GM12878 (cell line): ENCODE measurements around the gene NPAS2. TPM values are rescaled to one million over a fixed set of nuclear protein-coding genes. Genes with fewer than 3 reads are reported as not detected.

Experiments
- ATAC-seq: fragments of 200-7000 bp; cut with Tn5 transposase; 3 replicates; pipeline ENCODE4 v1.9.1; 2020; ENCODE audit warnings: mild to moderate bottlenecking, moderate library complexity
- BruUV-seq: library from RNA; stranded (reverse); fragments of 400-500 nt; replicated peaks from 2 replicates; lab custom pipeline; 2021; lab: Mats Ljungman, UMichigan
- CTCF ChIA-PET: fragments of 300-600 bp; sonication (Branson Sonifier 250); formaldehyde crosslinking; extraction: SDS; loops from one replicate; lab custom pipeline; 2021; ENCODE audit warnings: inconsistent platforms; lab: Yijun Ruan, JAX
- POLR2A ChIA-PET: fragments of 350-600 bp; formaldehyde crosslinking; extraction: SDS; loops from one replicate; lab custom pipeline; 2021; ENCODE audit warnings: inconsistent platforms; lab: Charles Lee
- RAD21 ChIA-PET: fragments of 300-600 bp; sonication (Branson Sonifier 250); formaldehyde crosslinking; loops from one replicate; lab custom pipeline; 2023; ENCODE audit warnings: antibody characterized with exemption; ENCODE audit not compliant: unreplicated experiment; lab: Charles Lee
- SMC1A ChIA-PET: fragments of 300-600 bp; sonication (Branson Sonifier 250); formaldehyde crosslinking; loops from one replicate; lab custom pipeline; 2023; ENCODE audit not compliant: unreplicated experiment, uncharacterized antibody; lab: Charles Lee
- DNase-seq: peaks from one replicate; pipeline ENCODE4 v3.0.0-alpha.2; 2011; ENCODE audit warnings: low read depth, low spot score
- FAIRE-seq: peaks from 3 replicates; lab custom pipeline; 2011; peaks lifted over from hg19 to GRCh38; lab: Jason Lieb, UNC
- H2AFZ ChIP-seq: 2 replicates; pipeline ENCODE4 v1.6.0; 2011; ENCODE audit warnings: low read depth, low read length, control low read depth; ENCODE audit not compliant: control insufficient read depth
- H3K27ac ChIP-seq: 2 replicates; pipeline ENCODE4 v1.5.1; 2011; ENCODE audit warnings: control low read depth; ENCODE audit not compliant: control insufficient read depth, insufficient read depth
- H3K27me3 ChIP-seq, 2 experiments: replicated peaks in 1 of 2; 2 replicates each; pipeline versions ENCODE4 v1.6.0 to v1.6.1; 2011; ENCODE audit warnings: low read length in 1 of 2; ENCODE audit not compliant: control insufficient read depth in 2 of 2, insufficient read depth in 2 of 2
- H3K36me3 ChIP-seq, 2 experiments: 2 replicates each; pipeline ENCODE4 v1.5.1; 2011; ENCODE audit warnings: low read length in 1 of 2; ENCODE audit not compliant: control insufficient read depth in 2 of 2, insufficient read depth in 2 of 2
- H3K4me1 ChIP-seq: 2 replicates; pipeline ENCODE4 v1.6.1; 2011; ENCODE audit warnings: mild to moderate bottlenecking, low read length, moderate library complexity, mixed read lengths; ENCODE audit not compliant: control insufficient read depth, insufficient read depth
- H3K4me2 ChIP-seq: 2 replicates; pipeline ENCODE4 v1.6.0; 2011; ENCODE audit warnings: control low read depth; ENCODE audit not compliant: control insufficient read depth, insufficient read depth
- H3K4me3 ChIP-seq: fragments of 200-600 bp; sonication (generic); 2 replicates; pipeline ENCODE4 v1.5.1; 2016
- H3K79me2 ChIP-seq: 2 replicates; pipeline ENCODE4 v1.6.0; 2011; ENCODE audit warnings: low read length; ENCODE audit not compliant: control insufficient read depth, insufficient read depth
- H3K9ac ChIP-seq: 2 replicates; pipeline ENCODE4 v1.8.0; 2011; ENCODE audit warnings: low read length, control low read depth, mixed read lengths; ENCODE audit not compliant: control insufficient read depth, insufficient read depth
- H3K9me3 ChIP-seq: replicated peaks from 3 replicates; pipeline ENCODE4 v1.5.1; 2011; ENCODE audit warnings: mild to moderate bottlenecking, low read length; ENCODE audit not compliant: control insufficient read depth, insufficient read depth
- H4K20me1 ChIP-seq: 2 replicates; pipeline ENCODE4 v1.6.0; 2011; ENCODE audit not compliant: control insufficient read depth, insufficient read depth
- BCL3 ChIP-seq: IDR thresholded peaks from 2 replicates; pipeline ENCODE4 v1.6.1; 2011; ENCODE audit warnings: borderline replicate concordance, low read depth, mild to moderate bottlenecking, moderate library complexity, low read length; ENCODE audit not compliant: insufficient read depth, poor library complexity, severe bottlenecking
- CBX3 ChIP-seq: fragments of 200-600 bp; sonication (generic); IDR thresholded peaks from 2 replicates; pipeline ENCODE4 v1.6.1; 2016; ENCODE audit warnings: low read depth, borderline replicate concordance
- IKZF1 ChIP-seq: fragments of 450-650 bp; conservative IDR thresholded peaks from 2 replicates; pipeline ENCODE4 v1.6.1; 2017; ENCODE audit warnings: antibody characterized with exemption, mild to moderate bottlenecking
- JUND ChIP-seq: IDR thresholded peaks from 2 replicates; pipeline ENCODE4 v1.6.1; 2012; ENCODE audit warnings: low read depth, mild to moderate bottlenecking, low read length, improper control_type of control experiment, moderate library complexity
- SIN3A ChIP-seq: IDR thresholded peaks from 2 replicates; pipeline ENCODE4 v1.6.1; 2012; ENCODE audit warnings: low read depth, low read length, improper control_type of control experiment
- SKIL ChIP-seq: fragments of 450-650 bp; IDR thresholded peaks from 2 replicates; pipeline ENCODE4 v1.6.1; 2017; ENCODE audit warnings: mild to moderate bottlenecking, low read depth, inconsistent platforms; ENCODE audit not compliant: poor library complexity, severe bottlenecking
- TCF12 ChIP-seq: IDR thresholded peaks from 2 replicates; pipeline ENCODE4 v1.6.1; 2011; ENCODE audit warnings: low read depth, mild to moderate bottlenecking, low read length
- USF2 ChIP-seq: IDR thresholded peaks from 2 replicates; pipeline ENCODE4 v1.6.1; 2011; ENCODE audit warnings: low read depth, low read length, improper control_type of control experiment, borderline replicate concordance
- YY1 ChIP-seq: IDR thresholded peaks from 2 replicates; pipeline ENCODE4 v1.6.1; 2011; ENCODE audit warnings: low read depth, mild to moderate bottlenecking, low read length
- ZNF207 ChIP-seq: fragments of 450-650 bp; IDR thresholded peaks from 2 replicates; pipeline ENCODE4 v1.6.1; 2014; ENCODE audit warnings: antibody characterized with exemption, mild to moderate bottlenecking, borderline replicate concordance
- ZNF687 ChIP-seq: fragments of 450-650 bp; IDR thresholded peaks from 2 replicates; pipeline ENCODE4 v1.6.1; 2017; ENCODE audit warnings: mild to moderate bottlenecking, moderate library complexity
- ZZZ3 ChIP-seq: IDR thresholded peaks from 2 replicates; pipeline ENCODE4 v1.6.1; 2011; ENCODE audit warnings: low read depth; ENCODE audit not compliant: control insufficient read depth, insufficient read length
- WGBS: methylation state at CpG from one replicate; pipeline ENCODE4 v1.1.6; 2016; ENCODE audit warnings: low lambda C conversion rate; ENCODE audit not compliant: insufficient replicate concordance, insufficient coverage; ENCODE audit errors: missing lambda C conversion rate; 5-methylcytosine and 5-hydroxymethylcytosine counted together
- in situ Hi-C: fragments of 300-500 bp; cut with MboI; formaldehyde crosslinking; loops from 9 replicates; pipeline ENCODE4 v1.14.3; 2018; ENCODE audit warnings: mixed read lengths
- intact Hi-C: fragments of 100-400 bp; cut with micrococcal nuclease; formaldehyde crosslinking; loops from one replicate; pipeline ENCODE4 v1.14.2; 2022; ENCODE audit not compliant: unreplicated experiment
- polyA plus RNA-seq, 11 experiments: library from polyadenylated mRNA; depleted of rRNA in 4 of 11; unstranded in 6 of 11; stranded (reverse) in 5 of 11; fragments of >200 nt; fragmentation: Nextera tagmentation in 4 of 11; fragmentation: Illumina TruSeq in 1 of 11; extraction: Ambion mirVana in 4 of 11; extraction: Trizol in 1 of 11; gene quantifications; 1 replicate in 1 of 11; 2 replicates in 10 of 11; pipeline versions ENCODE4 v1.2.1 to v1.2.3, GENCODE V29; 2011 to 2016; ENCODE audit warnings: inconsistent platforms in 2 of 11, missing spikeins in 2 of 11, low read depth in 1 of 11
- total RNA-seq, 4 experiments: library from RNA; depleted of rRNA in 3 of 4; stranded (reverse); fragments of >200 nt in 3 of 4; fragmentation: Illumina TruSeq in 1 of 4; extraction: Trizol in 1 of 4; gene quantifications; 2 replicates each; pipeline versions ENCODE4 v1.2.1 to v1.2.3, GENCODE V29; 2013 to 2021

The NPAS2 gene
- total and polyA plus RNA-seq, 10 of the 15 experiments (the other 5 are each of a cell fraction or from before 2014, with no cell fraction given), result 0.08 TPM; not detected in 9

GRCh38 chr2:100964222-100964621, 144.3 kb downstream of the NPAS2 start (continued):
- no peak for TF ChIP-seq USF2
- TF ChIP-seq IKZF1, result no peak
- TF ChIP-seq ZNF207, result no peak
- TF ChIP-seq SKIL, result no peak
- no peak for TF ChIP-seq TCF12
- no peak for TF ChIP-seq YY1

GRCh38 chr2:100964681-100965169, 144.8 kb downstream of the NPAS2 start:
- H3K4me1 ChIP-seq, result no peaks in the 10 kb centered on the region
- BruUV-seq, result no TSS peak
- no peak overlapping the region for H3K4me2 ChIP-seq
- no peak overlapping the region for H3K4me3 ChIP-seq
- 42% methylated on average over 11 of the region's 11 CpGs for WGBS
- ATAC-seq (no peak), FAIRE-seq (no peak), DNase-seq (no peak)
- SMC1A ChIA-PET, result no interaction called here
- POLR2A ChIA-PET, result no interaction called here
- no peak overlapping the region for H3K27ac ChIP-seq
- H2AFZ ChIP-seq, result no peak overlapping the region
- no peak overlapping the region for H3K9ac ChIP-seq
- no peaks in the 10 kb centered on the region for H3K9me3 ChIP-seq
- H3K27me3 ChIP-seq, result peaks cover 0 to 3% of the 10 kb centered on the region in 2 experiments
- in situ Hi-C loops, result no loop called here
- H3K79me2 ChIP-seq, result no peaks in the 10 kb centered on the region
- RAD21 ChIA-PET, result no interaction called here
- H4K20me1 ChIP-seq, result no peaks in the 10 kb centered on the region
- CTCF ChIA-PET, result interaction anchor here (0.7 kb wide), 1 partner anchor 275 kb away, joined by 3 read pairs; no protein-coding TSS in a partner anchor
- H3K36me3 ChIP-seq, result no peaks in the 10 kb centered on the region
- intact Hi-C loops, result no loop called here
- TF ChIP-seq IKZF1 (no peak), JUND (no peak), ZZZ3 (no peak), BCL3 (no peak), CBX3 (no peak), SIN3A (no peak), ZNF687 (no peak)
